Urothelium cell line (cell line): Measurements from ENCODE around the gene PPP2R2C.

ENCODE experiments used
- DNase-seq: peaks from one replicate; pipeline ENCODE4 v3.0.0; 2011; ENCODE audit warnings: low spot score, mixed read lengths
- FAIRE-seq: peaks from 2 replicates; lab custom pipeline; 2011; peaks lifted over from hg19 to GRCh38; lab: Jason Lieb, UNC

The PPP2R2C gene

GRCh38 chr4:6469898-6470501 lies 2.4 kb downstream of the PPP2R2C start:
- DNase-seq (no peak), FAIRE-seq (no peak)

- DNase-seq: no peak
- FAIRE-seq: no peak
Observed at GRCh38 chr4:6469144-6469543, 3.3 kb downstream of the PPP2R2C start.

- no peak for DNase-seq
- FAIRE-seq: no peak
Observed at GRCh38 chr4:6468376-6468775, 4.0 kb downstream of the PPP2R2C start.

- no peak for FAIRE-seq
- DNase-seq: no peak
Observed at GRCh38 chr4:6467600-6467999, 4.8 kb downstream of the PPP2R2C start.

GRCh38 chr4:6466756-6467381 lies 5.5 kb downstream of the PPP2R2C start:
- DNase-seq: no peak
- FAIRE-seq: no peak

GRCh38 chr4:6465955-6466354 lies 6.5 kb downstream of the PPP2R2C start:
- FAIRE-seq: no peak
- DNase-seq: no peak

- FAIRE-seq (no peak), DNase-seq (no peak)
Observed at GRCh38 chr4:6464842-6465588, 7.4 kb downstream of the PPP2R2C start.

GRCh38 chr4:6463311-6464289 lies 8.8 kb downstream of the PPP2R2C start:
- no peak for DNase-seq
- FAIRE-seq: peak; percentile 35

- FAIRE-seq (no peak), DNase-seq (peak; percentile 21)
Observed at GRCh38 chr4:6461301-6462165, 10.9 kb downstream of the PPP2R2C start.

- FAIRE-seq: no peak
- DNase-seq: no peak
Observed at GRCh38 chr4:6460876-6461275, 11.5 kb downstream of the PPP2R2C start.

- no peak for FAIRE-seq
- DNase-seq: no peak
Observed at GRCh38 chr4:6458528-6458927, 13.9 kb downstream of the PPP2R2C start.

- FAIRE-seq (no peak), DNase-seq (no peak)
Observed at GRCh38 chr4:6456450-6456849, 16.0 kb downstream of the PPP2R2C start.

- DNase-seq: no peak
- FAIRE-seq: no peak
Observed at GRCh38 chr4:6454112-6454910, 18.1 kb downstream of the PPP2R2C start.

GRCh38 chr4:6453688-6453990 lies 18.8 kb downstream of the PPP2R2C start:
- no peak for DNase-seq
- FAIRE-seq: no peak

GRCh38 chr4:6452897-6453687 lies 19.3 kb downstream of the PPP2R2C start:
- FAIRE-seq (no peak), DNase-seq (no peak)

GRCh38 chr4:6452116-6452896 lies 20.1 kb downstream of the PPP2R2C start:
- FAIRE-seq (no peak), DNase-seq (no peak)

- FAIRE-seq (no peak), DNase-seq (no peak)
Observed at GRCh38 chr4:6451309-6451708, 21.1 kb downstream of the PPP2R2C start.

- DNase-seq: no peak
- no peak for FAIRE-seq
Observed at GRCh38 chr4:6450709-6451108, 21.7 kb downstream of the PPP2R2C start.
